Chondrocyte (in vitro differentiated cells): ENCODE results near the gene UBE2O. TPM values are rescaled to one million over a fixed set of nuclear protein-coding genes. Genes with fewer than 3 reads are reported as not detected.

ENCODE experiments used
- DNase-seq: peaks from one replicate; pipeline ENCODE4 v3.0.0; 2021; ENCODE audit warnings: mixed read lengths, low spot score
- H3K27ac Mint-ChIP-seq: one replicate; pipeline ENCODE4 v1.8.0; 2021; ENCODE audit warnings: mild to moderate bottlenecking, moderate library complexity, mixed read lengths; ENCODE audit not compliant: unreplicated experiment
- H3K27me3 Mint-ChIP-seq: 2 replicates; pipeline ENCODE4 v1.8.0; 2021; ENCODE audit warnings: low read depth, mixed read lengths
- H3K36me3 Mint-ChIP-seq: 2 replicates; pipeline ENCODE4 v1.8.0; 2021; ENCODE audit warnings: low read depth, mixed read lengths
- H3K4me1 Mint-ChIP-seq: 2 replicates; pipeline ENCODE4 v1.8.0; 2021; ENCODE audit warnings: low read depth, mild to moderate bottlenecking, mixed read lengths
- H3K4me3 Mint-ChIP-seq: one replicate; pipeline ENCODE4 v1.8.0; 2021; ENCODE audit warnings: mild to moderate bottlenecking, moderate library complexity, mixed read lengths; ENCODE audit not compliant: unreplicated experiment
- H3K9me3 Mint-ChIP-seq: 2 replicates; pipeline ENCODE4 v1.8.0; 2021; ENCODE audit warnings: low read depth, mixed read lengths
- long read RNA-seq: library from polyadenylated mRNA; stranded (forward); transcript quantifications from one replicate; pipeline ENCODE4 v2.0.0, GENCODE V29; 2021
- total RNA-seq: library from RNA; stranded (reverse); gene quantifications from 3 replicates; pipeline ENCODE4 v1.2.1, GENCODE V29; 2021
- TF ChIP-seq, protein P1 (sequence below): fragments of 200-600 bp; sonication (generic); IDR thresholded peaks from 2 replicates; pipeline ENCODE4 v1.5.0; 2021; ENCODE audit warnings: antibody characterized with exemption, mild to moderate bottlenecking, moderate library complexity

Gene UBE2O
- total RNA-seq = 20.0 to 22.1 TPM (median 22.0 TPM) in 3 replicates
- long read RNA-seq, full-length matches to known transcripts = 14 of 29 reads
- long read RNA-seq, partial matches to known transcripts = 5 of 29 reads
- long read RNA-seq, other reads (novel, unspliced or antisense) = 10 of 29 reads

- Mint-ChIP-seq H3K36me3 (no peaks in the 10 kb centered on the region), H3K27me3 (no peaks in the 10 kb centered on the region), H3K4me1 (peaks cover 37% of the 10 kb centered on the region), H3K9me3 (no peaks in the 10 kb centered on the region), H3K4me3 (peak within 1 kb of the TSS; percentile 86), H3K27ac (peak within 1 kb of the TSS; percentile 84)
- TF ChIP-seq, protein P1, sequence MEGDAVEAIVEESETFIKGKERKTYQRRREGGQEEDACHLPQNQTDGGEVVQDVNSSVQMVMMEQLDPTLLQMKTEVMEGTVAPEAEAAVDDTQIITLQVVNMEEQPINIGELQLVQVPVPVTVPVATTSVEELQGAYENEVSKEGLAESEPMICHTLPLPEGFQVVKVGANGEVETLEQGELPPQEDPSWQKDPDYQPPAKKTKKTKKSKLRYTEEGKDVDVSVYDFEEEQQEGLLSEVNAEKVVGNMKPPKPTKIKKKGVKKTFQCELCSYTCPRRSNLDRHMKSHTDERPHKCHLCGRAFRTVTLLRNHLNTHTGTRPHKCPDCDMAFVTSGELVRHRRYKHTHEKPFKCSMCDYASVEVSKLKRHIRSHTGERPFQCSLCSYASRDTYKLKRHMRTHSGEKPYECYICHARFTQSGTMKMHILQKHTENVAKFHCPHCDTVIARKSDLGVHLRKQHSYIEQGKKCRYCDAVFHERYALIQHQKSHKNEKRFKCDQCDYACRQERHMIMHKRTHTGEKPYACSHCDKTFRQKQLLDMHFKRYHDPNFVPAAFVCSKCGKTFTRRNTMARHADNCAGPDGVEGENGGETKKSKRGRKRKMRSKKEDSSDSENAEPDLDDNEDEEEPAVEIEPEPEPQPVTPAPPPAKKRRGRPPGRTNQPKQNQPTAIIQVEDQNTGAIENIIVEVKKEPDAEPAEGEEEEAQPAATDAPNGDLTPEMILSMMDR = peak; percentile 77
- DNase-seq = peak; percentile 96
These were observed at the start of gene UBE2O for GRCh38 chr17:76452660-76453430. Gene UBE2O, minus strand, starts transcription at chr17:76453152. Its CDS starts 11 bp downstream, at chr17:76453141.

GRCh38 chr17:76501827-76502307 is 48.9 kb upstream of the UBE2O start:
- TF ChIP-seq, protein P1 = no peak
- no peaks in the 10 kb centered on the region for H3K27me3 Mint-ChIP-seq
- peaks cover 36% of the 10 kb centered on the region for H3K4me1 Mint-ChIP-seq
- H3K27ac Mint-ChIP-seq = no peak overlapping the region
- no peaks in the 10 kb centered on the region for H3K36me3 Mint-ChIP-seq
- DNase-seq = no peak
- H3K9me3 Mint-ChIP-seq = no peaks in the 10 kb centered on the region
- H3K4me3 Mint-ChIP-seq = peak overlapping the region; percentile 78

DNA sequence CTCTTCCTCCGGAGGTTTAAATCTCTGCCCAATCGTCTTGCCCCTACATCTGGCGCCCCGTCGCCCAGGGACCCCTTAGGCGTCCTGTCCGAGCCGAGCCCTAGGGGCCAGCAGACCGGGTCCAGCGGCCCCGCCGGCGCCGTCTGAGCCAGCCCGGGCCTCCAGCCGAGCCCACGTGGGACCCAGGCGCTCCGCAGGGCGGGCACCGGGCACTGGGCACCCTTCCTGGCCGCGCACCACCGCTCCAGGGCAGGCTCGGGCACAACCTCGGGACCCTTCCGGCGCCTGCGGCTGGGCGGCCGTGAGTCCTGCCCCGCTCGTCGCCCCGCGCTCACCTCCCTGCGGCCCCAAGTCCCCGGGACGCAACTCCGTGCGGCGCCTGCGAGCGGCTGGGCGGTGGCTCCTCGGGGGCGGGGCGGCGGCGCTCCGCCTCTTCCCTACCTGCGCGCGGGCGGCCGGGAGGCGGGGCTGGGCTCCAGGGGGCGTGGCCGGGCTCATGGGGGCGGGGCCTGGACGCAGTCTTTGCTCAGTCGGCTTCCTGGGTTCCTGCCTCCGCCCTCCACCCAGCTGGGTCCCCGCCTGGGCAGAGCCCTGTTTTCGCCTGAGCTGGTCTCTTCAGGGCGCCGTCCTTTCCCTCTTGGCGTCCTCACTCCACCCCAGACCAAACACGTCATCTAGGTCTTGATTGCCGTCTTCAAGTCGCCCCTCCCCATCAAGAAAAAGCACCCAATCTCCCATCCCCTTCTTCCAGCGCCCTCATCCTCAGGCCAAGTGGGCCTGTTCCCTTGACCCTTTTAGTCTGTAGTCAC is 48.3 kb upstream of the UBE2O start, which contains the start of gene RHBDF2:
RHBDF2 (minus strand) TSS at position 406 of the 809 bp plus-strand sequence. CDS start 19,899 bp downstream, outside the sequence.
- peak within 1 kb of the TSS; percentile 69 for H3K27ac Mint-ChIP-seq
- H3K4me1 Mint-ChIP-seq = peaks cover 36% of the 10 kb centered on the region
- no peak for DNase-seq
- no peaks in the 10 kb centered on the region for H3K9me3 Mint-ChIP-seq
- H3K4me3 Mint-ChIP-seq = peak within 1 kb of the TSS; percentile 78
- H3K27me3 Mint-ChIP-seq = no peaks in the 10 kb centered on the region
- TF ChIP-seq, protein P1 = no peak
- no peaks in the 10 kb centered on the region for H3K36me3 Mint-ChIP-seq

DNA sequence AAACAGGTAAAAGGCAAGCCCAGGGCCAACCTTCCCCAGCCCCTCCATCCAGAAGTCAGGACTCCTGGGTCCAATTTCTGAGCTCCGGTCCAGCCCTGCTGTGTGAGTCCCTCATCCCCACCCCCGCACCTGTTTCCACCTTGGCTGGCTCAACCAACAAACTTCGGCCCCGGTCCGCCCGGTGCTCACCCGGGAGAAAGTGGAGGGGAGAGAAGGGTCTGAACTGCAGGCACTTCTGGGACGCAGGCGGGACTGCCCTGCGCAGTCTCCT is 47.7 kb upstream of the UBE2O start:
- Mint-ChIP-seq H3K27me3 (no peaks in the 10 kb centered on the region), H3K36me3 (no peaks in the 10 kb centered on the region), H3K27ac (no peak overlapping the region), H3K9me3 (no peaks in the 10 kb centered on the region), H3K4me3 (peak overlapping the region; percentile 60), H3K4me1 (peaks cover 36% of the 10 kb centered on the region)
- no peak for DNase-seq
- TF ChIP-seq, protein P1 = no peak
